Testis (tissue), 2 donors: Measurements from ENCODE around the gene PRPH2.

Experiments used
- CTCF ChIP-seq, 3 experiments: fragments of 450-650 bp in 2 of 3; fragments of 200-600 bp in 1 of 3; sonication (generic) in 1 of 3; IDR thresholded peaks; one replicate each; pipeline ENCODE4 v1.5.1; 2016 to 2019; ENCODE audit warnings: antibody characterized with exemption in 3 of 3, mild to moderate bottlenecking in 2 of 3, moderate library complexity in 1 of 3
- POLR2A ChIP-seq: fragments of 450-650 bp; IDR thresholded peaks from one replicate; pipeline ENCODE4 v1.6.1; 2017; ENCODE audit warnings: antibody characterized with exemption, mild to moderate bottlenecking, moderate library complexity

- TF ChIP-seq CTCF (IDR thresholded peaks at IDR 0.05) (no peak), POLR2A (no peak)
These were observed at the start of gene PRPH2 for GRCh38 chr6:42722497-42722896.
